Activated naive CD4-positive, alpha-beta T cell (primary cell): ENCODE results near the gene LRRC73.
"Not testable (repeated sequence)": the region's sequence is repeated elsewhere in the genome, so short reads cannot be mapped to it uniquely, and the experiment has no call there.

Experiments
- DNase-seq, 4 experiments: peaks; one replicate each; lab custom pipeline; 2025; lab: John Stamatoyannopoulos, UW

The LRRC73 gene, protein sequence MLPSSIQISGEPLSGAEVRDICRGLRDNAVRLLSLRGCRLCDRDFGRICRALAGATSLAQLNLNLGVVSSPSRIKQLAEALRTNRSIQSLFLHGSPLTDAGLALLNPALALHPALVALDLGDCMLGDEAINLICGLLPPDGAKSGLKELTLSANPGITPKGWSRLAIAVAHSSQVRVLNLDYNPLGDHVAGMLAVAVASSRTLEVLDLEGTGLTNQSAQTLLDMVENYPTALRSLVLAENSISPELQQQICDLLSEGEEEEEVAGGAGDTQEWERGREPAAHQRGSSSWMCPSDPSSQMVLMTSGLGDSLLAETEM

GRCh38 chr6:43509984-43510826, at the start of gene LRRC73:
LRRC73 (minus strand) TSS chr6:43510346; CDS start chr6:43509785, 561 bp downstream.
- DNase-seq: peak in 3 of 4 experiments; percentile 36 to 63 (median 40)

GRCh38 chr6:43559328-43559727, 49.2 kb upstream of the LRRC73 start:
- DNase-seq: no peak

DNA sequence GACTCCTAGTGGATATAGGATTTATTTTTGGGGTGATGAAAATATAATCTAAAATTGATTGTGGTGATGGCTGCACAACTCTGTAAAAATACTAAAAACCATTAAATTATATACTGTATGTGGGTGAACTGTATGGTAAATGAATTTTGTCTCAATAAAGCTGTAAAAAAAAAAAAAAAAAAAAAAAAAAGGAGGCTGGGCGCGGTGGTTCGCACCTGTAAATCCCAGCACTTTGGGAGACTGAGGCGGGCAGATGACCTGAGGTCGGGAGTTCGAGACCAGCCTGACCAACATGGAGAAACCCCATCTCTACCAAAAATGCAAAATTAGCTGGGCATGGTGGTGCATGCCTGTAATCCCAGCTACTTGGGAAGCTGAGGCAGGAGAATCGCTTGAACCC, 47.5 kb upstream of the LRRC73 start:
- DNase-seq: not testable (repeated sequence)

GRCh38 chr6:43547222-43547621, 37.1 kb upstream of the LRRC73 start:
- no peak for DNase-seq

DNA sequence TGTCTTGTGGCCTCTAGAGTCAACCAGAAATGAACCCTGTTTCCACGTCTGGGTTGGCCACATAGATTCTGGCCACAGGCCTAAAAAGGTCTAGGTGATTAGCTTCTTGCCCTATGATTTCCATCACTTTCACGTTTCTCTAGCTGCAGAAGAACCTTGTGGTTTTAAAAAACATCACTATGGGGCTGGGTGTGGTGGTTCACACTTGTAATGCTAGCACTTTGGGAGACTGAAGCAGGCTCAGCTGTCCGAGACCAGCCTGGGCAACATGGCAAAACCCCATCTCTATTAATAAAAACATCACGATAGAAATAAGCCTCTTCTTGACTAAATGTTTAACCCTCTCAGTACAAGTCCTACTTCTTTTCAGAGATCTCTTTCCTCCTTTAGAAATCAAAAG, 34.3 kb upstream of the LRRC73 start:
- DNase-seq: no peak

- DNase-seq: no peak
These were observed 31.8 kb upstream of the LRRC73 start for GRCh38 chr6:43541774-43542471.

DNA sequence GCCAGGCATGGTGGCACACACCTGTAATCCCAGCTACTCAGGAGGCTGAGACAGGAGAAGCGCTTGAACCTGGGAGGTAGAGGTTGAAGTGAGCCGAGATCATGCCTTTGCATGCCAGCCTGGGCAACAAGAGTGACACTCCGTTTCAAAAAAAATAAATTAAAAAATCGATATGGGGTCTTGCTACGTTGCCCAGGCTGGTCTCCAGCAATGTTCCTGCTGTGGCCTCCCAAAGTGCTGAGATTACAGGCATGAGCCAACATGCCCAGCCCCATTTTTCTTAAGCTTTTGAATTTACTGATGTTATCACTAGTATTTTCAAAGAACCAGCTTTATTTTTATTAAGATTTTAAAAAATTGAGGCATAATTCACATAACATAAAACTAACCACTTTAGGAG, 30.4 kb upstream of the LRRC73 start:
- DNase-seq: no peak

DNA sequence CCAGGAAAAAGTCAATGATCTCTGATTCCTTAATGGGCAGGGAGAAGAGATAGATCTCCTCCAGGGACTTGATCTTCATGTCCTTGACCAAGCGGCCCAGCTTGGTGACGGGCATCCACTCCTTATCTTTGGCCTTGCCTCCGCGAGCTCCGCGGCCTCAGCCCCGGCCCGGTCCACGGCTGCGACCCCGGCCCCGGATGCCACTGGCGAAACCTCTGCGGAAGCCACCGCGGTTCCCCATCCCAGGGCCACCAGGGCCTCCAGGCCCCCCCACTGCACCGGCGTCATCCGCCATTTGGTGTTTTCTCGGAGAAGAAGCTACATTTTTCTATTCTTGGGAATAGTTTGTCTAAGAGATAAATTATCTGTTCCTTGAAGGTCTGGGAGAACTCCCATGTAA, 29.3 kb upstream of the LRRC73 start:
- not testable (repeated sequence) for DNase-seq

DNA sequence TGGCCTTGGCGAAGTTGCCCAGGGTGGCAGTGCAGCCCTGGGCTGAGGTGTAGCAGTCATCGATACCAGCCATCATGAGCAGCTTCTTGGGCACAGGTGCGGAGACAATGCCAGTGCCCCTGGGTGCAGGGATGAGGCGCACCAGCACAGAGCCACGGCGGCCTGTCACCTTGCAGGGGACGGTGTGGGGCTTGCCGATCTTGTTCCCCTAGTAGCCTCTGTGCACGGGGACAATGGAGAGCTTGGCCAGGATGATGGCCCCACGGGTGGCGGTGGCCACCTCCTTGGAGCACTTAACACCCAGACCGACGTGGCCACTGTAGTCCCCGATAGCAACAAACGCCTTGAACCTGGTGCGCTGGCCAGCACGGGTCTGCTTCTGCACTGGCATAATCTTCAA, 28.8 kb upstream of the LRRC73 start:
- not testable (repeated sequence) for DNase-seq

DNA sequence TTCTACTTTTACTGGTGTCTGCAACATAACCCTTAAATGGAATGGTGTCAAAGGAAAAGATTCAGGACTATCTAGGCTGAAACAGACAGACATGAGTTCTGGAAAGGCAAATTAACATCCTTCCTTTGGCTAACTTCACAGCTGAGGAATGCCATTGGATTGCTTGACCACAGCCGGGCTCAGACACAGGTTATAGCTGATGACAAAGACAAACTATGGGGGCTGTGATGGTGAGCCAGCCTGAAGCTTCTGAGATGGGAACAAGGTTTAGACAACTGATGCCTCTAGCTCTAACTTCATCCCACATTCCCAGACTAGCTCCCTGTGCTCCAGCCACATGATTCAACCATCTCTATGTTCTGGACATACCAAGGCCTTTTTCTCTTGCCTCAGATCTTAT, 22.1 kb upstream of the LRRC73 start:
- DNase-seq: no peak

GRCh38 chr6:43524483-43524961, 14.4 kb upstream of the LRRC73 start:
- DNase-seq: no peak

DNA sequence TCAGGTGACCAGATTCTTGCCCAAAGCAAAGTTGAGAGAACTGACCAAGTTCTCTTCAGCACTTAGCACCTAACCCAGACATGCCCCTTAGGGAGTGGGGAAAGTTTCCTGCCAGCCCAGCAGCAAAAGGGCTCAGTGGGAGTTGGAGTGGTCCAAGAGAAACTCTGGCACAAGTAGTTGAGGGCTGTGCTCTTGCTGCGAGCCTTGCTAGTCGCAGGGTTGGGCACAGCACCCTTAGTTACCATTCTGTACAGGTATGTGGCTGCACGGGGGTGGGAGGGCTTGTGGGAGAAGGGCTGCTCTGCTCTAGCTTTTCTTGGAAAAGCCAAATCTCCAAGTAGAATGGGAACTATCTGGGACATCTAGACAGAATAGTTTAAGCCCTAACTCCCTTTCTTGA, 13.1 kb upstream of the LRRC73 start:
- no peak for DNase-seq

DNA sequence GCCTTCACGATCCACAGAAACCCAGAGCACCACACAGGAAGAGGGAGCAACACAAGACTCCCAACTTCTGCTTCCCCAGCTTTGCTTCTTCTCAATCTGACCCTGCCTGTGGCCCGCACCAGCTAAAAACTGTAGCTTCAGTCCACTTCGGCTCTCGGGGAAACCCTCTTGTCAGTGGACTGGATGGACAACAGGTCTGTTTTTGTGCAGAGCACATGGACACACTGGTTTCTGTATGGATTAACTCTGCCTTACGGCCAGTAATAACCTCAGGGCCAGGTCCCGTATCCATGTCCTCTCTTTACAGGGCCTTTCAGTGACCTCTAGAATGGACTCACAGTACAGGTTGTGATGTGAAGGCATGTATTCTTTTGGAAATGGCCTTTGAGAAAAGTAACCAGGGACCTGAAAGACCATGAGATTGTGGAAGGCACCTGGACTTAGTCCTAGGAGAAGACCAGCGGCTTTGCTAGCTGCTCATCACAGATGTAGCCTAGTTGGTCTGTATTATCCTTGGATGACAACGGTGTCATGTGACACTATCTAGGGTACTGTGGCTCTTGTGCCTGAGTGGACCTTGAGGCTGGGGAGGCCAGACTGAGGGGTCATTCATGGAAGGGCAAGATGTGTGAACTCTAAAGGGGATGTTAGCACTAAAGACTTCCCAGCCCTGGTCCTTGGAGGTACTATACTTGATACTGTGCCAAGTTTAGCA, 12.6 kb upstream of the LRRC73 start:
- no peak for DNase-seq

DNA sequence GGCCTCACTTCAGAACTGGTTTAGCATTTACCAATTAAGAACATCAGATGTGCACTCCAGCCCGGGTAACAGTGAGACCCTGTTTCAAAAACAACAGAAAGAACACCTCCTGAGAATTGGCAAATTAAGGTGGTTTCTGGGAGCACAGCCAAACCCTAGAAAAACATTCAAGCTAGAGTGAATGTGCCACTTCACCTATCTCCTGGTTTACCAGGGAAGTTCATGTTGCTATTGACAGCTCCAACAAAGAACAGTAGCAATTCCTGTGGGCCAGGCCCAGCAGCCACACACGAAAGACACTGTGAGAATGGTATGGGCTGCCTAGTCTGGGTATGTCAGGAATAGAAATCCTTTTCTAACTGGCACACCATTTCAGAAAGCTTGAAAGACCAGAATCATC, 11.7 kb upstream of the LRRC73 start:
- DNase-seq: no peak

DNA sequence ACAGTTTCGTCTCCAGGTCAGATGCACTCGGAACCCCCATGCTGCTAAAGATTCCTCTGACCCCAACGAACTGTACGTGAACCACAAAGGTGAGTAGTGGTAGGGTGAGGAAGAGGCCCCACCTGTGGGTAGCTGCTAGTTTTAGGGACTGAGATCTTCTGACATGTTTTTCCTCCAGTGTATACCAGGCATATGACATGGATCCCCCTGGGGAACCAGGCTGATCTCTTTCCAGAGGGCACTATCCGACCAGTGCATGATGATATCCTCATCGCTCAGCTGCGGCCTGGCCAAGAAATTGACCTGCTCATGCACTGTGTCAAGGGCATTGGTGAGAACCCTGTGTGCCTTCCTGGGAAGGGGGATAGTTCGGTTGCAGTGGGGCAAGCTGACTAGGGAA, 10.0 kb upstream of the LRRC73 start:
- DNase-seq: no peak

DNA sequence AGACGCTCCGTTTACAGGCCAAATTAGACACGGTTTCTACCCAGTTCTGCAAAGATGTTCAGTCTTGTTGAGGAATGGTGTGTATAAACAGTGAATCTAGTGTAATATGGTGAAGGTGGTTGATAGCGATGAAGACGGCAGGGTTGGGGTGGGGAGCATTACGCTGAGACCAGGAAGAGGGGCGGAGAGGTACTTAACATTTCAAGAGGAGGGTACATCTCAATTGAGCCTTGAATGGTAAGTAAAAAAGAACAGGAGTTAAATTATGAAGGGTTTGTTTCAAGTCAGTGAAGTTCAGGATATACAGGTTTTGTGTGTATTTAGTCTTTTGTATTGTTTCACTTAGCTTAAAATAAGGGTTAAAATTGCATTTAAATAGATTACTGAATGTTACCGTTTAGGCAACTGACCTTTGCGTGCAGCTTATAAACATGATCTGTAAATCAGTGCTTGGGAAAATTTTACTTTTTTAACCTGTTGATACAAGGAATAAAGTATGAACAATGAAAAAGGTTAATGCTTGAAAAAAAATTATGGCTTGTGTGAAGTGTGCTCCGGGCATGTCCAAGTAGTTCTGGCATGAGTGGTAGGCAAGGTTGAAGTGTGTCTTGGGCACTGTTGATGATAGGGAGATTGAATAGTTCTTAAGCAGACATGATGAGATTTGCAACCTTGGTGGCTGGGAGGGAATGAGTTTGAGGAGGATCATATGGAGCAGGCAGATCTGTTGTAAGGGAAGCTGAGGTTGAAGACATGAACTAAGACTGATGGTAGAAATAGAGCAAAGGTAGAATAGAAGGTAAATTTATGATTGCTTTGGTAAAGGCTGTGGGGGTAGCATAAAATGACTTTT, 7.6 kb upstream of the LRRC73 start:
- DNase-seq: no peak

- DNase-seq: peak; percentile 90 to 94 (median 91)
These were observed 6.8 kb upstream of the LRRC73 start, which contains the start of the genes POLR1C and YIPF3 for GRCh38 chr6:43516697-43517504. POLR1C (plus strand) TSS chr6:43517089; CDS start chr6:43517110, 21 bp downstream. YIPF3 (minus strand) TSS chr6:43516926; CDS start chr6:43516807, 119 bp downstream.

DNA sequence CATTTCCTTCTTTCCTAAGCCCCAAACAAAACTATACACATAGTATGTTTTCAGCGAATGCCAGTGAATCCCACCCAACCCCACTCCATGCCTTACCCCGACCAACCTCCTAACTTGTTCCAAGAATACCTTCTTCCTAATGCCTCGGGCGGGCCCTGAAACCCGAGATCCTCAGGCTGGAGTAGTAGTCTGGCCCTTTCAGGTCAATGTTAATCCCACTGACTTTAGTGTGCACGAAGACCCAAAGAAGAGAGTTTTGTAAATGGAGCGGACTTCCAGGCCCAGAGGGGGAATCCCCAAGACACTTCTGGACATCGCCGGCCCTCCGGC, 6.2 kb upstream of the LRRC73 start:
- DNase-seq: no peak

GRCh38 chr6:43515808-43516207, 5.7 kb upstream of the LRRC73 start:
- no peak for DNase-seq

GRCh38 chr6:43511824-43512415, 1.8 kb upstream of the LRRC73 start:
- no peak for DNase-seq
